Measurements from ENCODE around the gene MIER2. TPM values are rescaled to one million over a fixed set of nuclear protein-coding genes. Genes with fewer than 3 reads are reported as not detected.

Gene MIER2
- total and polyA plus RNA-seq, 7 donors = 6.6 to 31.9 (median 12.3) TPM

DNA sequence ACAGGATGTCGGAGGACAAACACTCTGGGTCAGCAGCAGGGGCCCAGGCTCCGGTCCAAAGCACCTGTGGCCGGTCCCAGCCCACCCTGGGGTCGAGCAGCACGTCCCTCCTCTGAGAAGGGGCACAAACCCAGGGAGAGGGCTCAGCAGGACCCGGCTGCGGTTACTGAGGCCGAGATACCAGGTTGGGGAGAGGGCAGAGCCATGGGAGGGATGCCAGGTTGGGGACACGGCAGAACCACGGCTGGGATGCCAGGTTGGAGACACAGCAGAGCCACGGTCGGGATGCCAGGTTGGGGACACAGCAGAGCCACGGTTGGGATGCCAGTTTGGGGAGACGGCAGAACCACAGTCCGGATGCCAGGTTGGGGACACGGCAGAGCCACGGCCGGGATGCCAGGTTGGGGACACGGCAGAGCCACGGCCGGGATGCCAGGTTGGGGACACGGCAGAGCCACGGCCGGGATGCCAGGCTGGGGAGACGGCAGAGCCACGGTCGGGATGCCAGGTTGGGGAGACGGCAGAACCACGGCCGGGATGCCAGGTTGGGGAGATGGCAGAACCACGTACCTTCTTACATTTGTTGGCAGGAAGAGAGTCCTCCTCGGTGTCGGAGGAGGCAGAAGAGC is 18.5 kb downstream of the MIER2 start:
- 91 to 97% methylated on average over 33 of the region's 33 CpGs for WGBS, 2 donors
- TF ChIP-seq POLR2A (IDR thresholded peaks at IDR 0.05) (no peak), EP300 (IDR thresholded peaks at IDR 0.05) (no peak), POLR2AphosphoS5 (IDR thresholded peaks at IDR 0.05) (no peak)
- TF ChIP-seq, protein P1, sequence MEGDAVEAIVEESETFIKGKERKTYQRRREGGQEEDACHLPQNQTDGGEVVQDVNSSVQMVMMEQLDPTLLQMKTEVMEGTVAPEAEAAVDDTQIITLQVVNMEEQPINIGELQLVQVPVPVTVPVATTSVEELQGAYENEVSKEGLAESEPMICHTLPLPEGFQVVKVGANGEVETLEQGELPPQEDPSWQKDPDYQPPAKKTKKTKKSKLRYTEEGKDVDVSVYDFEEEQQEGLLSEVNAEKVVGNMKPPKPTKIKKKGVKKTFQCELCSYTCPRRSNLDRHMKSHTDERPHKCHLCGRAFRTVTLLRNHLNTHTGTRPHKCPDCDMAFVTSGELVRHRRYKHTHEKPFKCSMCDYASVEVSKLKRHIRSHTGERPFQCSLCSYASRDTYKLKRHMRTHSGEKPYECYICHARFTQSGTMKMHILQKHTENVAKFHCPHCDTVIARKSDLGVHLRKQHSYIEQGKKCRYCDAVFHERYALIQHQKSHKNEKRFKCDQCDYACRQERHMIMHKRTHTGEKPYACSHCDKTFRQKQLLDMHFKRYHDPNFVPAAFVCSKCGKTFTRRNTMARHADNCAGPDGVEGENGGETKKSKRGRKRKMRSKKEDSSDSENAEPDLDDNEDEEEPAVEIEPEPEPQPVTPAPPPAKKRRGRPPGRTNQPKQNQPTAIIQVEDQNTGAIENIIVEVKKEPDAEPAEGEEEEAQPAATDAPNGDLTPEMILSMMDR (IDR thresholded peaks at IDR 0.05) = no peak
- H3K27ac ChIP-seq = no peak overlapping the region
- H3K27me3 ChIP-seq = no peaks in the 10 kb centered on the region
- H3K9me3 ChIP-seq = peaks cover 0 to 8% (median 1%) of the 10 kb centered on the region in 4 donors
- H3K4me3 ChIP-seq = no peak overlapping the region
- H3K4me1 ChIP-seq = no peaks in the 10 kb centered on the region
- intact Hi-C loops (cut with DNase I) = no loop called here
- H3K36me3 ChIP-seq = peaks cover 18 to 97% (median 67%) of the 10 kb centered on the region in 4 donors
- no peak for DNase-seq

- DNase-seq = no peak
- H3K36me3 ChIP-seq = peaks cover 12 to 97% (median 64%) of the 10 kb centered on the region in 4 donors
- intact Hi-C loops (cut with DNase I) = no loop called here
Observed at GRCh38 chr19:325173-325936, 19.2 kb downstream of the MIER2 start.

DNA sequence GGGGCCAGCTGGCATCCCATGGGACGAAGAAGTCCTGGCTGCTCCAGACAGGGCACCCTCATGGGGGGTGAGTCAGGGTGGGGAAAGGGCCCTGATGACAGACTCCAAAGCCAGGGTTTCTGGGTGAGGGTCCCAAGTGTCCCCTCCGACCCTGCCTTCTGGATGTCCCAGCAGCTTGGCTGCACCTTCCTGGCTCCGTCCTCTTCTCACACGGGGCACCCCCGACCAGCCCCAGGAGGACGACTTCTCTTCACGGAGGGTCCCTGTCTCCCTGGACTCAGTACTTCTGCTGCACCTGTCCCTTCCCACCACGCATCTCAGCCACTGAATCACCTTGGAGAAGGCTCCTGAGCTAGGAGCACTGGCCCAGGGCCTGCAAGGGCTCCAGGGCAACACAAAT is 19.9 kb downstream of the MIER2 start:
- Histone ChIP-seq H3K9me3 (peaks cover 0 to 4% (median 0%) of the 10 kb centered on the region in 4 donors), H3K27me3 (no peaks in the 10 kb centered on the region), H3K36me3 (peaks cover 12 to 94% (median 58%) of the 10 kb centered on the region in 4 donors), H3K4me1 (no peaks in the 10 kb centered on the region), H3K4me3 (no peak overlapping the region), H3K27ac (no peak overlapping the region)
- WGBS, 2 donors = 97% methylated on average over 8 of the region's 8 CpGs
- no peak for DNase-seq
- TF ChIP-seq EP300 (IDR thresholded peaks at IDR 0.05) (no peak), POLR2AphosphoS5 (IDR thresholded peaks at IDR 0.05) (no peak), POLR2A (IDR thresholded peaks at IDR 0.05) (no peak)
- TF ChIP-seq, protein P1 (IDR thresholded peaks at IDR 0.05) = no peak
- intact Hi-C loops (cut with DNase I) = no loop called here

More at GRCh38 chr19:325173-325936, 19.2 kb downstream of the MIER2 start:
- TF ChIP-seq POLR2AphosphoS5 (IDR thresholded peaks at IDR 0.05) (no peak), EP300 (IDR thresholded peaks at IDR 0.05) (no peak), POLR2A (IDR thresholded peaks at IDR 0.05) (no peak)
- TF ChIP-seq, protein P1 (IDR thresholded peaks at IDR 0.05) = no peak
- no peak overlapping the region for H3K4me3 ChIP-seq
- H3K27ac ChIP-seq = no peak overlapping the region
- H3K4me1 ChIP-seq = no peaks in the 10 kb centered on the region
- H3K9me3 ChIP-seq = peaks cover 0 to 4% (median 0%) of the 10 kb centered on the region in 4 donors
- no peaks in the 10 kb centered on the region for H3K27me3 ChIP-seq
- 92 to 93% methylated on average over 24 of the region's 24 CpGs for WGBS, 2 donors

- Histone ChIP-seq H3K4me1 (no peaks in the 10 kb centered on the region), H3K36me3 (peaks cover 12 to 86% (median 40%) of the 10 kb centered on the region in 4 donors), H3K27me3 (no peaks in the 10 kb centered on the region), H3K4me3 (no peak overlapping the region), H3K9me3 (peaks cover 0 to 3% (median 0%) of the 10 kb centered on the region in 4 donors), H3K27ac (no peak overlapping the region)
- DNase-seq = no peak
- 97 to 98% methylated on average over 13 of the region's 13 CpGs for WGBS, 2 donors
- TF ChIP-seq POLR2AphosphoS5 (IDR thresholded peaks at IDR 0.05) (no peak), POLR2A (IDR thresholded peaks at IDR 0.05) (no peak), EP300 (IDR thresholded peaks at IDR 0.05) (no peak)
- TF ChIP-seq, protein P1 (IDR thresholded peaks at IDR 0.05) = no peak
- intact Hi-C loops (cut with DNase I) = no loop called here
Observed at GRCh38 chr19:322616-323015, 22.0 kb downstream of the MIER2 start.

Measured in sigmoid colon (tissue), 7 donors.